Limb (tissue), 2 donors: ENCODE measurements around the gene TRAF1.

Experiments used
- DNase-seq, 2 donors: peaks; one replicate each; pipeline ENCODE4 v3.0.0-alpha.2; 2016; ENCODE audit errors: extremely low spot score in 2 of 2

TRAF1 gene

DNA sequence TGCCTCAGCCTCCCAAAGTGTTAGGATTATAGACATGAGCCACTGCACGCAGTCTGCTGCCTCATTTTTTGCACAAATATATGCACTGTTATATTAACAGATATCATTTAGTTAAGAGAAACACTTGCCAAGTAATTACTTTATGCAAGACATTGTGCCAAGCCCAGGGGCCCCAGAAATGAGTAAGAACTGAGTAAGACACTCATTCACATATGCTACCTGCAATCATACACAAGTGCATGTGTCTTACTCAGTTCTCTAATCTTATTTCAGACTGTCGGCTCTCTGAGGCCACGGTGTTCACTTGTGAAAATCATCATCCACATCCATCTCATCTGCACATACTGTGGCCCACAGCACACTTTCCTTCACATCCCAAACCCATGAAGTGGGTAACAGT, 16.0 kb downstream of the TRAF1 start:
- DNase-seq: no peak

DNA sequence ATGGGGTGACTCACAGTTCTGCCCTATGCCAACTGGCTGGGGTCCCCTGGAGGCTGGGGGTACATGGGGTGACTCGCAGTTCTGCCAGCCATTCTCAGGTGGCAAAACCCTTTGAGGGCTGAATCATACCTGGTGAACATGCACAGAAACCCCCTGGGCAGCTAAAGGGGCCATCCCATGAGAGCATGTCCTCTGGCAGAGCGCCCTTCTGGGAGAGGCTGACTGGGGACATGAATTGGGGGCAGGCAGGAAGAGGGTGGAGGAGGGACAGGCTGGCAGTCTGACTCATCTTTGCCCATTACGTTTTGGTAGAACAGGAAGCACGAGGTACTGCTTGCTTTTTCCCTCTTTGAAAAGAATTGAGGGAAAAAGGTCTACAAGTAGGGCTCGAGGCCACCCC, 16.7 kb downstream of the TRAF1 start:
- no peak for DNase-seq

DNA sequence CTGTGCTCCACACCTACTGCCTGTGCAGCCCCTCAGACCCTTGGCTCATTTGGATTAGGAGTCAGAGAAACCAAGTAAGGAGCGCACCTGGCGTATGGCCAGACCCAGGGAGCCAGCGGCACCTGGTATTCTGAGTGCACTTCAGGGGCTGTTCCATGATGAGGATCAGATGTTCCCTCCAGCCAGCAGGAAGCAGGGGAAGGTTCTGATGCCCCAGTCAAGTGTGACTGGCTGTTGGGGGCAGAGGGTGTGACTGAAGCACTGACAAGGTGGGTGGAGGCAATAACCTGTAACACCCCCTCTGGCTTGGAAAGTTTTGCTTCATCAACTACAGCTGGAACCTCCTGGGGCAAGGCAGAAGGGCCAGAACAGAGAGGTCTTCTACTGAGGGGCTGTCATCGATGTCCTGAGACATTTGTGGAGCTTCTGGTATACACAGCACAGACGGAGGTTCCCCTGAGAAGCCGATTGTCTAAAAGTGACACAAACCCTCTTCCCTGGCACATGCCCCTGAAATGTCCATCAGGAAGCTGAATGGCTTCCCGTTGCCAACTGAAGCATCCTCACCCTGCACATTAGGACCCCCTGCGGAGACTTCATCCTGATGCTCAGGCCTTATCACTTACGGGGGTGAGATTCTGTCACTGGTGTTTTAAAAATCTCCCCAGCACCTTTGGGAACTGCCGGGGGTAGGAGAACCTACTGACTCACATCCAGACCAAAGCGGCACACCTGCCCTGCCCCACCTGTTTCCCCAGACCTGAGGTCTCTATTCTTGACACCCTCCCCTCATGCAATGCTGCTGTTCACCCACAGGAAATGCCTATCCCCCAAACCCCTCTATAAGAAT, 21.1 kb downstream of the TRAF1 start:
- no peak for DNase-seq

DNA sequence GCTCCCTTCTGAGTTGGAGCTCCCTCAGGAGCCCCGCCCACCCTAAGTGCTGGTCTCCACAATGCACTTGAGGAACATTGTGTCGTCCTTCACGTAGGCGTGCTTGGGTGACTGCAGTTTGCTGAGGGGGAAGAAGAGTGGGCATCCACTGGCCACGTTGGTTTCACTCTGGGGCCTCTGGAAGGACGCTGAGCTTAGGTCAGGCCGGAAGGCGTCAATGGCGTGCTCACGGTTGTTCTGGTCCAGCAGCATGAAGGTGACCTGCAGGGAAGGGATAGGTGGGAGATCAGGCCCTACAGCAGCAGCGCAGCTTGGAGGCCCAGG, 21.7 kb downstream of the TRAF1 start:
- DNase-seq: no peak

DNA sequence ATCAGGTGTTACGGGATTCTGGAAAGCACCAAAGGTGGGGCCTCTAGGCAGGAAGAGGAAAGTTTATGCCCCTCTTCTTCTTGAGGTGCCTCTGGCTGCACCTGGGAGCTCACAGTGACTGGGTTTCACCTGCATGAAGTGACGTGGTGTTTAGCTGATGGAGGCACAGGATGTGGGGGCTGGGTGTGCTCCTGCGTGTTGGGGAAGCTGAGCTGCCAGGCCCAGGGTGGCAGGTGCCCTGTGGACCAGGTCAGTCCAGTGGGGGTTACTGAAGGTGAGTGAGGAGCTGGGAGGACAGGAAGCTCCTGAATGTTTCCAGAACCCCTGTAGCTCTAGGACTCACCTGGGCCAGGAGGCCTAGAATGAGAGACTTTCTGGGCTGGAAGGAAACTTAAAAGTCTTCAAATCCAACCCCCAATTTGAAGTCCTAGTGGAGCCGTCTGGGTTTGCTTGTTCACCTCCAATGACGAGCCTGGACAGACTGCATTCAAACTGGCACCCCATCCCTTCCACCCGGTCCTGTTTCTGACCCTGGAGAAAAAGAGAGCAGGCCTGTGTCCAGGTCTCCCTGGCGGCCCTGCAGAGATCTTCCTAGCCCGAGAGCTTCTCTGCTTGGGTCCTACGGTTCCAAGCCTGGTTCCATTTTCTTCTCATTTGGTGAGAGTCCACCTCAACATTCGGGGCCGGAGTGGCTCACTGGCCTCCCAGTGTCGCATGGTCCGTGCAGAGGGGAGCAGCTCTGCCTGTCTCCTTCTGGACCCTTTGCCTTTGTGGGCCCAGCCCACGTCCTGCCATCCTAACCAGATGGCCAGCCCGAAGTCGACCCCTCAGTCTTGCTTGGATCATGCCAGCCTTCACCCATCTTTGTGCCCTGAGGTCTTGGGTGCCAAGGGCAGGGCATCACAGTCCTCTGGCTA, 22.3 kb downstream of the TRAF1 start:
- no peak for DNase-seq

DNA sequence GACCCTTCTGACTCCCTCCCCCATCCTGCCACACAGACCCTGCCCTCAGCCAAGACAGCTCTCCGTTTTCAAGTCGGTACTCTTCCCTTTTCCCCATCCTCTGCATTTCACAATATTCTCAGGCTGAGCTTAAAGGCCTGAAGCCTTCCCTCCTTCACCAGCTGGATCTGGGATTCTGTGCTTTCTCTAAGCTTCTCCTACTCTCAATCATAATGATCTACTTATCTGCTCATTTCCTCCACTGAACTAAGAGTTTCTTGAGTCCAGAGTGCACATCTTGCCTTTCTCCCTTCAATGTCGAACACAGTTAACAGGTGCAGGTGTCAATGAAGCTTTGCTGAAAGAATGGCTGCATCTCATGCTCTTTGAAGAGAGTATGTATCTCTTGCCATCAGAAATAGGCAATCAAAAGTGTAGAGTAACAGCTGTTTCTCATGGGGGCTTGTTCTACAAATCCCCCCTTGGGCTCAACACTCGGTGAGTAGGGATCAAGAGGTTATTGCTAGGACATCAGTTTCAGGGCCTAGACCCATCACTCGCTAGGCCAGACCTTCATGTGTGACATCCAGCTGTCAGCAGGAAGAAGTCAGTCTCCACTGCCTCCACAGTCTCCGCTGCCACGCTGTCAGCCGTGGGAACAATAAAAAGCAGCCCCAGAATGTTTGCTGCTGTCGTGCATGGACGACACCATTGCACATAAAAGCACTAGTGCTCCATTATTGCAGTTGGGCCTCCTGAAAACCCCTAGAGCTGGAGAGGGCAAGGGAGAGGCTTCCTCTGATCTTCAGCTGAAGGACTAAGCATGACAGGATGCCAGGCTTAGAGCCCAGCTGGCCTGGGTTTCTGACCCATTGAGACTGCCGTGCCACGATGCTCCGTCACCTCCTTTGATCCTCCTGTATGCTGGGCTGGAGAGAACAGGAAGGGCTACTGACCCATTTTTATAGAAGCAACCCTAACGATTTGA, 23.7 kb downstream of the TRAF1 start:
- no peak for DNase-seq

DNA sequence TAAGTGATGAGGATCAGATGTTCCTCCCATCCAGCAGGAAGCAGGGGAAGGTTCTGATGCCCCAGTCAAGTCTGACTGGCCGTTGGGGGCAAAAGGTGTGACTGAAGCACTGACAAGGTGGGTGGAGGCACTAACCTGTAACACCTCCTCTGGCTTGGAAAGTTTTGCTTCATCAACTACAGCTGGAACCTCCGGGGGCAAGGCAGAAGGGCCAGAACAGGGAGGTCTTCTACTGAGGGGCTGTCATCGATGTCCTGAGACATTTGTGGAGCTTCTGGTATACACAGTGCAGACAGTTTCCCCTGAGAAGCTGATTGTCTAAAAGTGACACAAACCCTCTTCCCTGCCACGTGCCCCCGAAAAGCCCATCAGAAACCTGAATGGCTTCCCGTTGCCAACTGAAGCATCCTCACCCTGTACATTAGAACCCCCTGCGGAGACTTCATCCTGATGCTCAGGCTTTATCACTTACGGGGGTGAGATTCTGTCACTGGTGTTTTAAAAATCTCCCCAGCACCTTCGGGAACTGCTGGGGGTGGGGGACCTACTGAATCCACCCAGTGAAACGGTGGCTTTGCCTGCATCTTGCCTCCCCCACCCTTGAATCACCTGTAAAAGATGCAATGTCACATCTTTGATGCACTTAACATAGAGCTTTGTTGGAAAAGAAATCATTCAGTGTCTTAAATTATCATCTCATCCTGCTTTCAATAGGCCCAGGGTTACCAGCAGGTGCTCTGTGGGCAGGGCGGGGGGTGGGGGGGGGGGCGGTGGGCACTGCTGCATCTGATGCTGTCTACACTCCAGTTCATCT, 24.6 kb downstream of the TRAF1 start:
- DNase-seq: no peak

DNA sequence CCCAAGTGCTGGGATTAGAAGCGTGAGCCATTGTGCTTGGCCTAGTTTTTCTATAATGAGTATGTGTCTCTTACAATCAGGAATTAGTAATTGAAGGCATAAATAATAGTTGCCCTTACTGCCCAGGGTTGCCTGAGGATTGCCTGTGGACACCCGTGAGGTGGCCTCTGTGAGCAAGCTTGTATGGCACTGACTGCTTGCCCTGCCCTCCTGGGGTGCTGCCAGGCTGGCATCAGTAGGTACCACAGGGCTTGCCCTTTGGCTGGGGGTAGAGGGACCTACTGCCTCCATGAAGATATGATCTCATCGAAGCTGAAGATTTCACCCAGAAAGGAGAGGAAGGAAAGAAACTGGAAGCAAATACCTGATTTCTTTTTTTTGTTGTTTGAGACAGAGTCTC, 25.8 kb downstream of the TRAF1 start:
- no peak for DNase-seq

DNA sequence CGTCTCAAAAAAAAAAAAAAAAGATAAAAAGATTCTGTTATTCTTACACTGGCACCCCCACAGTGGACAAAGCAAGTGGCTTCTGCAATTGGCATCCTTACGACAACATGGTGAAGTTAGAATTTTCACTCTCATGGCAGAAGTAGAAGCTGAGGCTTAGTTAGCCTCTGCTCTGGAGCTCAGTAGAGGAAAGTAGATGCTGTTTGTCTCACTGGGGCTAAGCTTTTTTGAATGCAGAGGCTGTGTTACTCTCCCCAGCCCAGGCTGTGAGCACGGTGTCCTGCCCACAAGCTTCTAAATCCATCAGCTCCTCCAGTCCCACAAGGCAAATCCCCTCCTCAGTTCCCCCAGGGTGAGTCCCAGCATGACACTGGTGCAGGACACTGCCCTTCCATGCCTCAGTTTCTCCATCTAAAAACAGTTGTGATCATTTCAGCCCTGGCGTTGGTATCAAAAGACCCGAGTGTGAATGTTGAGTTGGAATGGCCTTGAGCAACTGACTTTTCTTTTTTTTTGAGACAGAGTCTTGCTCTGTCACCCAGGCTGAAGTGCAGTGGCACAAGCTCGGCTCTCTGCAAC, 27.0 kb downstream of the TRAF1 start:
- no peak for DNase-seq

DNA sequence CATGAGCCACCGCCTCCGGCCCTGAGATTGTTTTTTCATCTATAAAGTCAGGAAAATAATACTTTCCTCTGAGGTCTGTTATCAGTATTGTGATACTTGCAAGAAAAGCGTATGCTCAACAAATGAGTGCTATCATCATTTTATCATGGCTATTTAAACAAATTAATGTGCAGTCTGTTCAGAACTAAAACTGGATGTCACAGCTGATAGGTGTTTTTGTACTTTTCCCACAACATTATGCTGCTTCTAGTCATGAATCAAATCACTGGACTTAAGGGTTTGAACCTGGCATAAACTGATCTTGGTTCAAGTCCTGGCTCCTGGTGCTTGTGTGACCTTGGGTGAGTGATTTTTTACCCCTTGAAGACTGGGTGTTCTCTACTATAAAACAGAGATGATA, 28.2 kb downstream of the TRAF1 start:
- no peak for DNase-seq

DNA sequence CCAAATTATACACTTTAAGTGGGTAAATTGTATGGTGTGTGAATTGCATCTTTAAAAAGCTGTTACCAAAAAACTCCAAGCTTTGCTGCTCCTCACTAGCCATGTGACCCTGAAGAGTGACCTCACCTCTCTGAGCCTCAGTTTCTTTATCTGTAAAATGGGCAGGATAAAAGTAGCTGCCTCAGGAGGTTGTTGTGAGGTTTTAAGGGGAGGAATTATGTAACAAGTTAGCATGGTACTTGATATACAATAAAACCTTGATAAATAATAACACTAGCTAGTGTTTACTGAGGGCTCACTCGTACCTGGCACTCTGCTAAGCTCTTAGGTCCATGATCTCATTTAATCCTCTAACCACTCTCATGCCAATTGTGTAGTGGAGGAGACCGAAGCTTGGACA, 30.6 kb downstream of the TRAF1 start:
- DNase-seq: no peak

DNA sequence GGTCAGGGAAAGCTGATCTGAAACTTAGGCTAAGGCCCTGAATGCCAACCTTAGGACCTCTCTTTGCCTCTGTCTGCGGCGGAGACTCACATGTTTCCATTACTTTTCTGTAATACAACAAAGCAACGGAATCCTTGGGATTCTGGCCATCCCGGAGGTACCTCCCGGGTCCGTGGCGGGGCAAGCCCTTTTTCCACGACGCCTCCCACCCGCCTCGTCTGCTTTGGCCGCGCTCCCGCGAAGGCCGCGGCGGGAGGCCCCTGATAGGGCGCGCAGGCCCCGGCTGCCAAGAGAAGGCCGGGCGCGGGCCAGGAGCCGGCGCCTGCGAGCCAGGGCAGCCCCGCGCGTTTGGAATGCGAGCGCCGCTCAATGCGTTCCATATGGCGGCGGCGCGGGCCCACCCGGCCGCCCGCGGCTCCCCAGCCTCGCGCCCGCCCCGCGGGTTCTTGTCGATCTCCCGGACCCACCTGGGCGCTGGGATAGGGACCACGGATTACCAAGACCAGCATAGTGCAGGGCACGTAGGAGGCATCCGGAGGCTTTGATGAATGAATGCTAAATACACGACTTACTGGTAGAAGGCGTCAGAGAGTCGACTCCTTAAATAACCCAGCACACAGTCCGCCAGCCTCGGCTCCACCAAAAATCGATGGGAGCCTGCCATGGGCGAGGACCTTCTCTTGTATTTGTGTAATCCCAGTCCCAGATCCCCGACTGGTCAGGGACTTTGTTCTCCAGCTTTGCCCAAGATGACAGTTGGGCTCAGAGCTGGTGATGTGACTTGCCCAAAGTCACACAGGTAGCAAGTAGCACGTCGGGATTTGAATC, 32.1 kb downstream of the TRAF1 start:
- peak; percentile 73 to 83 for DNase-seq

DNA sequence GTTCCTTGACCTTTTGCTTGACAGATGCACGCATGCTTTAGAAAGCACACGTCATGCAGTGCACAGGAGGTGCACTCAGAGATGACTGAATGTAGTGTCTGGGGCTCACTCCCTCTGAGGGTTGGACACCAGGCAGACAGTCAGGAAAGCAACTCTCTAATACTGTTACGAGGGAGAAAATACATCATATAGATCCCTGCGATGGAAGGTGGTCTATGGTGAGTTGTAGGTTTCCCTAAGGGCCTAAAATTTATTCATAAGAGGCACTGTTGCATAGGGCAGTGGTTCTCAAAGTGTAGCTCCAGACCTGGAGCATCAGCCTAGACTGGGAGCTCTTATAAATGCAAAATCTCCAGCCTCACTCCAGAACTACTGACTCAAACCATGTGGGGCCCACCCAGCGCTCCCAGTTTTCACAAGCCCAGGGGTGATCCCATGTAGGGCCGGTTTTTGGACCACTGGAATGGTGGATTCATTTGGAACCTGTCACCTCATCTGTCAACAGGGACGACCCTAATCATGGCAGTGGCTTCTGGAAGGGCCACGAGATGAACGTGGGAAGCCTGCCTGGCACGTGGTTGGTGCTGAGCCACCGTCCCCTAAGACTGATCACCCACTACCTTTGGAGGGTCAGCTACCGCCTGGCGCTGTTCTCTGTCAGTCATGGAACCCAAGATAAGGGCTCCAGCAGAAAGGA, 32.8 kb downstream of the TRAF1 start:
- DNase-seq: no peak

DNA sequence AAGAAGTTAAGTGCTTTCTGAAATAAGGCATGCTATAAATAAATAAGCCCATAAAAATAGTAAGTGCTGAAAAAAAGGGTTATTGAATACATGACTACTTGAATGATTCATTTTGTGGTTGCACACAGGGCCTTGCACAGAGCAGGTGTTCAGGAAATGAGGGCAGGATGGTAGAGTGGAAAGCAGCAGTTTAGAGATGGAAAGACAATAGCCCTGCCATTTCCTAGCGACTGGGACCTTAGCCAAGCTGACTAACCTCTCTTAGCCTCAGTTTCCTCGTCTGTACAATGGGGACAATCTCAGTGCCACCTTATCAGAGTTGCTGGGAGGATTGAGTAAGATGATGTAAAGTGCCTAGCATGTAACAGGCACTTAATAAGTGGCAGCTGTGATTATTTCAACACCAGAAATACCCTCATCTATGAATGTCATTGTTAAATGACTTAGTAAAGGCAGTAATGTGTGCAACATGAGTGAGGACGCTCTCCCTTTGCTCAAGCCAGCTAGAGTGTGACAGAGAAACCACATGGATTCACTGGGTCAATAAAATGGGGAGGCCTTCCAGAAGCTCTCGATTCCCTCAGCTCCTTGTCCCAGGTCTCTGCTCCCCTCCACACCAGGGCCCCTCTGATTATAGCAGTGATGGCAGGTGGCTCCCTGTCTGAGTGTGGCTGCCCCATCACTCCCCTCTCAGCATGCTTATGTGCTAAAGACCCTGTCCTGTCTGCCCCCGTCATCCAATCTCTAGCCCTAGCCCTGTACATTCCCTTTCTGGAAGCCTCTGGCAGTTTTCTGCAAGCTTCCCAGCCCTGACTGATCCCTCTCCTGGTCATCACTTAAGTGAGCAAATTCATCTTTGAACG, 33.6 kb downstream of the TRAF1 start:
- no peak for DNase-seq

DNA sequence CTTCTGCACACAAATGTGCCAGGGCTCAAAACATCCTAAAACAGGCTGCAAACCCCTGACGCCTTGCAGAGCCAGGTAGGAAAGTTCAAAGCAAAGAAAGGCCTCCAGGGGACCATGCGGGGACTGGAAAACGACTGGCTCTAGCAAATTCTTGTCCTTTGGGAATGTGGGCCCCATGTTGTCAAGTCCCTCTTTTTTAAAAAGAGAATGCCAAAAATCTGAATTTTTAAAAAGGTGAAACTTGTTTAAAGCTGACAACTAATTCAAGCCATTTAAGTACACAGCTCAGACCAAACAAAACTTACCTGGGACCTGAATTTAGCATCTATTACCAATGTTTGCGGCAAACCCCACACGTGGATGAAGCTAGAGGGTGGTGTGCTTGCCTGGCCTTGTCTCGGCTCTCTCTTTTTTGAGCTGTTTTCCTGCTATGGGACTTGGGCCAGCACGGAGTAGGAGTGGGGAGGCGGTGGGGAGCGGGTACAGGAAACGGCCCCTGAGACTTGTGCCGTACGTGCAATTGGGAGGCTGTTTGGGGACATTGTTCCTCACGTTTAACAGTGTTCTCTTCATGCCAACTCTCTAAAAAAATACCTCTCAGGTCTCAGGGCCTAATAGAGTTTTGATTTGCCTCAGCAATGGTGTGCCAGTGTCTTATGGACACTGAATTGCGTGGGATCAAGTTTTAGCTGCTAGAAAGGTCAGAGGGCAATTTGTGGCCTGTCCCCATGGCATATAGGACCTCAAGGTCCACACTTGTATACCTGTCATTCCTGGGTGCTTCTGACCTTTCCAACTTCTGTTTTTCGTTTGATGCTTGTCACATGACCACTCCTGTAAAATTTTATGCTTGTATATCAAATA, 34.5 kb downstream of the TRAF1 start:
- DNase-seq: peak in 1 of 2 donors; percentile 67

DNA sequence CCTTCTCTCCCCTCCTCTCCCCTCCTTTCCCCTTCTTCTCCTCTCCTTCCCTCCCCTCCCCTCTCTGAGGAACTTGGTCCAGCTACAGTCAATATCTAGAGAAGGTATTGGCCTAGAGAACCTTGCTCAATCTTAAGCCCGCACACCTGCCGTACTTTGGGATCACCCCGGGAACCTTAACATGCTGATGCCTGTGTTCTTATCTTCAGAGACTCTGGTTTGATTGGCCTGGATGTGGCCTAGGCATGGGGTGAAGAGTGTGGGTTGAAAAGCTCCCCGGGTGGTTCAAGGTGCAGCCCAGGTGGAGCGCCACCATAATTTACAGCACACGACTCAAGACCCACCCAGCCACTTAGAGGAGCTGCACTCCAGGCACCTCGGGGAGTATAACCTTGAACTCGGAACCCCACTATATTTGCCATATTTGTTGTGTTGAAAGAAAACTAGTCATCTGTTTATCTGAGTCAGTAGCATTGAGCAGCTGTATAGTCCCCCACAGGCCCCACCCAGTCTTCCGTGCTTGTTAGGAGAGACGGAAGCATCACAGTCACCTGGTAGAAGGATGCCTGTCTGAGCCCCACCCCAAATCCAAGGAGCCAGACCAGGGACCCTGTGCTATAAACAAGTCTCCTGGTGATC, 35.2 kb downstream of the TRAF1 start:
- no peak for DNase-seq
